CD4-positive, alpha-beta memory T cell (primary cell): Measurements from ENCODE around the gene SNX27. TPM values are rescaled to one million over a fixed set of nuclear protein-coding genes. Genes with fewer than 3 reads are reported as not detected.
"Not testable (repeated sequence)": the region's sequence is repeated elsewhere in the genome, so short reads cannot be mapped to it uniquely, and the experiment has no call there.

ENCODE experiments used
- CTCF ChIA-PET: fragments of 350-600 bp; sonication (Branson Sonifier 250); formaldehyde crosslinking; loops from one replicate; lab custom pipeline; 2021; ENCODE audit warnings: inconsistent platforms; ENCODE audit not compliant: partially characterized antibody; lab: Charles Lee
- POLR2A ChIA-PET: fragments of 350-600 bp; sonication (Branson Sonifier 250); formaldehyde crosslinking; loops from one replicate; lab custom pipeline; 2021; ENCODE audit not compliant: partially characterized antibody; lab: Charles Lee
- DNase-seq, 5 donors: peaks; one replicate each; pipeline versions ENCODE4 v3.0.0 to v3.0.0-alpha.2; 2020 to 2022; ENCODE audit warnings: mixed read lengths in 1 of 5
- H3K27ac ChIP-seq: one replicate; pipeline ENCODE4 v1.7.0; 2013; ENCODE audit warnings: low read depth, low read length
- H3K27me3 ChIP-seq: 2 replicates; pipeline ENCODE4 v1.7.0; 2013; ENCODE audit warnings: mild to moderate bottlenecking, low read length, moderate library complexity; ENCODE audit not compliant: insufficient read depth
- H3K36me3 ChIP-seq: 2 replicates; pipeline ENCODE4 v1.7.0; 2013; ENCODE audit warnings: mild to moderate bottlenecking, low read length, moderate library complexity; ENCODE audit not compliant: insufficient read depth
- H3K4me1 ChIP-seq: 2 replicates; pipeline ENCODE4 v1.7.0; 2013; ENCODE audit warnings: mild to moderate bottlenecking, low read length, moderate library complexity; ENCODE audit not compliant: insufficient read depth
- H3K4me3 ChIP-seq, 2 donors: one replicate each; pipeline ENCODE4 v1.7.0; 2013; ENCODE audit warnings: low read length in 2 of 2, mild to moderate bottlenecking in 1 of 2
- H3K9me3 ChIP-seq, 2 donors: one replicate each; pipeline ENCODE4 v1.7.0; 2013; ENCODE audit warnings: low read length in 2 of 2, control low read depth in 1 of 2; ENCODE audit not compliant: control insufficient read depth in 1 of 2
- H3K27ac Mint-ChIP-seq, 7 donors: one replicate each; pipeline ENCODE4 v1.8.0; 2020 to 2021; ENCODE audit warnings: mixed read lengths in 7 of 7, mild to moderate bottlenecking in 6 of 7, inconsistent platforms in 3 of 7, moderate library complexity in 3 of 7
- H3K27me3 Mint-ChIP-seq, 2 donors: one replicate each; pipeline ENCODE4 v1.8.0; 2020 to 2021; ENCODE audit warnings: mixed read lengths in 2 of 2
- H3K36me3 Mint-ChIP-seq, 2 donors: one replicate each; pipeline ENCODE4 v1.8.0; 2020 to 2021; ENCODE audit warnings: mixed read lengths in 2 of 2, inconsistent platforms in 1 of 2, mild to moderate bottlenecking in 1 of 2
- H3K4me1 Mint-ChIP-seq, 4 donors: one replicate each; pipeline ENCODE4 v1.8.0; 2020 to 2021; ENCODE audit warnings: mixed read lengths in 4 of 4, mild to moderate bottlenecking in 1 of 4
- H3K4me3 Mint-ChIP-seq, 8 donors: one replicate each; pipeline ENCODE4 v1.8.0; 2020 to 2021; ENCODE audit warnings: mixed read lengths in 8 of 8, mild to moderate bottlenecking in 7 of 8, moderate library complexity in 6 of 8, inconsistent platforms in 3 of 8
- H3K9me3 Mint-ChIP-seq, 8 donors: one replicate each; pipeline ENCODE4 v1.8.0; 2020 to 2021; ENCODE audit warnings: mixed read lengths in 8 of 8, mild to moderate bottlenecking in 5 of 8, inconsistent platforms in 3 of 8, moderate library complexity in 1 of 8
- intact Hi-C: fragments of 100-400 bp; cut with micrococcal nuclease; formaldehyde crosslinking; loops from one replicate; pipeline ENCODE4 v1.15.1; 2023
- polyA plus RNA-seq, 2 donors: library from polyadenylated mRNA; unstranded; fragments of 300-500 nt; fragmentation: Illumina TruSeq; gene quantifications; one replicate each; pipeline ENCODE4 v1.2.3, GENCODE V29; 2021
- total RNA-seq, 2 experiments: library from RNA; stranded (reverse); gene quantifications; one replicate each; pipeline ENCODE4 v1.2.3, GENCODE V29; 2021

The SNX27 gene
- total and polyA plus RNA-seq, 4 experiments from 2014 or later, result 7.5 to 44.3 (median 27.1) TPM

GRCh38 chr1:151629278-151629677 lies 17.4 kb downstream of the SNX27 start:
- no peaks in the 10 kb centered on the region for H3K27me3 ChIP-seq
- no peak overlapping the region for H3K27ac ChIP-seq
- Mint-ChIP-seq H3K4me3 (no peak overlapping the region), H3K27me3 (no peaks in the 10 kb centered on the region), H3K4me1 (peaks cover 6 to 14% (median 10%) of the 10 kb centered on the region in 4 donors), H3K27ac (peak overlapping the region in 1 of 7 donors; percentile 61), H3K9me3 (no peaks in the 10 kb centered on the region), H3K36me3 (peaks cover 14 to 18% of the 10 kb centered on the region in 2 donors)
- no peaks in the 10 kb centered on the region for H3K9me3 ChIP-seq
- ChIA-PET POLR2A (no interaction called here), CTCF (no interaction called here)
- intact Hi-C loops, result no loop called here
- no peaks in the 10 kb centered on the region for H3K4me1 ChIP-seq
- H3K36me3 ChIP-seq, result no peaks in the 10 kb centered on the region
- H3K4me3 ChIP-seq, result no peak overlapping the region
- DNase-seq, result no peak

GRCh38 chr1:151635479-151636072 lies 23.7 kb downstream of the SNX27 start:
- Mint-ChIP-seq H3K4me1 (peaks cover 5 to 16% (median 12%) of the 10 kb centered on the region in 4 donors), H3K27ac (no peak overlapping the region), H3K36me3 (peaks cover 16 to 18% of the 10 kb centered on the region in 2 donors), H3K9me3 (no peaks in the 10 kb centered on the region), H3K4me3 (no peak overlapping the region), H3K27me3 (no peaks in the 10 kb centered on the region)
- no peak overlapping the region for H3K27ac ChIP-seq
- H3K4me3 ChIP-seq, result no peak overlapping the region
- intact Hi-C loops, result no loop called here
- DNase-seq, result no peak
- ChIA-PET CTCF (interaction anchor here (1.1 to 1.3 kb wide), 2 partner anchors 41 to 42 kb away, joined by 3 to 6 read pairs; no protein-coding TSS in a partner anchor), POLR2A (no interaction called here)
- no peaks in the 10 kb centered on the region for H3K36me3 ChIP-seq
- H3K9me3 ChIP-seq, result no peaks in the 10 kb centered on the region
- no peaks in the 10 kb centered on the region for H3K27me3 ChIP-seq
- no peaks in the 10 kb centered on the region for H3K4me1 ChIP-seq

GRCh38 chr1:151638074-151638775 lies 26.4 kb downstream of the SNX27 start:
- H3K27me3 ChIP-seq, result no peaks in the 10 kb centered on the region
- H3K36me3 ChIP-seq, result no peaks in the 10 kb centered on the region
- intact Hi-C loops, result no loop called here
- peak overlapping the region in 1 of 7 donors; percentile 42 for H3K27ac Mint-ChIP-seq
- H3K9me3 Mint-ChIP-seq, result no peaks in the 10 kb centered on the region
- ChIA-PET POLR2A (no interaction called here), CTCF (no interaction called here)
- DNase-seq, result no peak
- H3K4me3 Mint-ChIP-seq, result no peak overlapping the region
- H3K4me1 ChIP-seq, result no peaks in the 10 kb centered on the region
- H3K27me3 Mint-ChIP-seq, result no peaks in the 10 kb centered on the region
- peaks cover 5 to 15% (median 11%) of the 10 kb centered on the region in 4 donors for H3K4me1 Mint-ChIP-seq
- no peaks in the 10 kb centered on the region for H3K9me3 ChIP-seq
- peaks cover 21 to 25% of the 10 kb centered on the region in 2 donors for H3K36me3 Mint-ChIP-seq
- H3K27ac ChIP-seq, result no peak overlapping the region
- H3K4me3 ChIP-seq, result no peak overlapping the region

GRCh38 chr1:151638812-151639211 lies 27.0 kb downstream of the SNX27 start:
- peaks cover 5 to 13% (median 9%) of the 10 kb centered on the region in 4 donors for H3K4me1 Mint-ChIP-seq
- peaks cover 17 to 25% of the 10 kb centered on the region in 2 donors for H3K36me3 Mint-ChIP-seq
- Histone ChIP-seq H3K4me1 (no peaks in the 10 kb centered on the region), H3K36me3 (no peaks in the 10 kb centered on the region), H3K27me3 (no peaks in the 10 kb centered on the region), H3K27ac (no peak overlapping the region), H3K9me3 (no peaks in the 10 kb centered on the region), H3K4me3 (no peak overlapping the region)
- H3K9me3 Mint-ChIP-seq, result no peaks in the 10 kb centered on the region
- ChIA-PET CTCF (no interaction called here), POLR2A (no interaction called here)
- peak overlapping the region in 4 of 7 donors; percentile 16 to 51 (median 42) for H3K27ac Mint-ChIP-seq
- no peaks in the 10 kb centered on the region for H3K27me3 Mint-ChIP-seq
- H3K4me3 Mint-ChIP-seq, result no peak overlapping the region
- DNase-seq, result no peak
- intact Hi-C loops, result no loop called here

GRCh38 chr1:151639466-151639865 lies 27.6 kb downstream of the SNX27 start:
- Mint-ChIP-seq H3K27ac (peak overlapping the region in 2 of 7 donors; percentile 6 to 8), H3K4me3 (no peak overlapping the region), H3K9me3 (no peaks in the 10 kb centered on the region), H3K36me3 (peaks cover 20 to 25% of the 10 kb centered on the region in 2 donors), H3K27me3 (no peaks in the 10 kb centered on the region), H3K4me1 (peaks cover 5 to 13% (median 8%) of the 10 kb centered on the region in 4 donors)
- H3K9me3 ChIP-seq, result no peaks in the 10 kb centered on the region
- intact Hi-C loops, result no loop called here
- DNase-seq, result no peak
- H3K4me3 ChIP-seq, result no peak overlapping the region
- H3K27ac ChIP-seq, result no peak overlapping the region
- no peaks in the 10 kb centered on the region for H3K36me3 ChIP-seq
- H3K27me3 ChIP-seq, result no peaks in the 10 kb centered on the region
- CTCF ChIA-PET, result interaction anchor here (1.5 kb wide), 1 partner anchor 10 kb away, joined by 4 read pairs; no protein-coding TSS in a partner anchor
- POLR2A ChIA-PET, result no interaction called here
- H3K4me1 ChIP-seq, result no peaks in the 10 kb centered on the region

GRCh38 chr1:151641229-151641628 lies 29.4 kb downstream of the SNX27 start:
- no peaks in the 10 kb centered on the region for H3K9me3 ChIP-seq
- POLR2A ChIA-PET, result interaction anchor here (1.3 kb wide), 1 partner anchor 29 kb away, joined by 3 read pairs; no protein-coding TSS in a partner anchor
- Mint-ChIP-seq H3K27me3 (no peaks in the 10 kb centered on the region), H3K27ac (no peak overlapping the region), H3K36me3 (peaks cover 26 to 32% of the 10 kb centered on the region in 2 donors), H3K9me3 (peaks cover 0 to 3% (median 0%) of the 10 kb centered on the region in 8 donors), H3K4me3 (no peak overlapping the region), H3K4me1 (peaks cover 5 to 17% (median 16%) of the 10 kb centered on the region in 4 donors)
- no peak overlapping the region for H3K27ac ChIP-seq
- DNase-seq, result no peak
- intact Hi-C loops, result no loop called here
- no peak overlapping the region for H3K4me3 ChIP-seq
- H3K4me1 ChIP-seq, result no peaks in the 10 kb centered on the region
- no peaks in the 10 kb centered on the region for H3K36me3 ChIP-seq
- CTCF ChIA-PET, result no interaction called here
- no peaks in the 10 kb centered on the region for H3K27me3 ChIP-seq

GRCh38 chr1:151643085-151643484 lies 31.2 kb downstream of the SNX27 start:
- Mint-ChIP-seq H3K4me1 (peaks cover 5 to 17% (median 15%) of the 10 kb centered on the region in 4 donors), H3K36me3 (peaks cover 29 to 34% of the 10 kb centered on the region in 2 donors)
- H3K36me3 ChIP-seq, CTCF ChIA-PET, DNase-seq, H3K4me3 ChIP-seq, POLR2A ChIA-PET, H3K27me3 ChIP-seq, H3K27ac Mint-ChIP-seq, H3K4me1 ChIP-seq, H3K4me3 Mint-ChIP-seq, H3K27ac ChIP-seq, H3K9me3 Mint-ChIP-seq, intact Hi-C loops, H3K27me3 Mint-ChIP-seq, H3K9me3 ChIP-seq: not testable (repeated sequence)
